Activated CD8-positive, alpha-beta T cell treated with anti-CD3 and anti-CD28 coated beads for 36 hours (primary cell): ENCODE data around the gene HM13. TPM values are rescaled to one million over a fixed set of nuclear protein-coding genes. Genes with fewer than 3 reads are reported as not detected.
"Not testable (repeated sequence)": the region's sequence is repeated elsewhere in the genome, so short reads cannot be mapped to it uniquely, and the experiment has no call there.

Experiments used
- ATAC-seq: fragments of 200-7000 bp; cut with Tn5 transposase; one replicate; pipeline ENCODE4 v1.10.0; 2021; ENCODE audit warnings: mild to moderate bottlenecking, moderate library complexity
- CTCF ChIA-PET: fragments of 350-600 bp; sonication (Branson Sonifier 250); formaldehyde crosslinking; loops from one replicate; lab custom pipeline; 2021; ENCODE audit warnings: antibody characterized with exemption; lab: Charles Lee
- POLR2A ChIA-PET: fragments of 350-600 bp; sonication (Branson Sonifier 250); formaldehyde crosslinking; loops from one replicate; lab custom pipeline; 2021; ENCODE audit warnings: antibody characterized with exemption; lab: Charles Lee
- DNase-seq: peaks from one replicate; pipeline ENCODE4 v3.0.0-alpha.2; 2020
- H3K27ac Mint-ChIP-seq: one replicate; pipeline ENCODE4 v1.8.0; 2021; ENCODE audit warnings: mild to moderate bottlenecking, mixed read lengths
- H3K27me3 Mint-ChIP-seq: one replicate; pipeline ENCODE4 v1.8.0; 2021; ENCODE audit warnings: mixed read lengths
- H3K36me3 Mint-ChIP-seq: one replicate; pipeline ENCODE4 v1.8.0; 2021; ENCODE audit warnings: low read depth, mixed read lengths
- H3K4me1 Mint-ChIP-seq: one replicate; pipeline ENCODE4 v1.8.0; 2021; ENCODE audit warnings: low read depth, mixed read lengths
- H3K4me3 Mint-ChIP-seq: one replicate; pipeline ENCODE4 v1.8.0; 2021; ENCODE audit warnings: mild to moderate bottlenecking, moderate library complexity, mixed read lengths
- H3K9me3 Mint-ChIP-seq: one replicate; pipeline ENCODE4 v1.8.0; 2021; ENCODE audit warnings: mixed read lengths
- intact Hi-C: fragments of 100-400 bp; cut with micrococcal nuclease; formaldehyde crosslinking; loops from one replicate; pipeline ENCODE4 v1.10.0; 2022
- total RNA-seq, 2 experiments: library from RNA; stranded (reverse); gene quantifications; one replicate each; pipeline ENCODE4 v1.2.3, GENCODE V29; 2021
- TF ChIP-seq, protein P1 (sequence below): fragments of 200-600 bp; IDR thresholded peaks from one replicate; pipeline ENCODE4 v1.8.0; 2022; ENCODE audit warnings: antibody characterized with exemption, mild to moderate bottlenecking

HM13 gene
- total RNA-seq, 2 experiments from 2014 or later: 91.6 to 95.5 TPM

DNA sequence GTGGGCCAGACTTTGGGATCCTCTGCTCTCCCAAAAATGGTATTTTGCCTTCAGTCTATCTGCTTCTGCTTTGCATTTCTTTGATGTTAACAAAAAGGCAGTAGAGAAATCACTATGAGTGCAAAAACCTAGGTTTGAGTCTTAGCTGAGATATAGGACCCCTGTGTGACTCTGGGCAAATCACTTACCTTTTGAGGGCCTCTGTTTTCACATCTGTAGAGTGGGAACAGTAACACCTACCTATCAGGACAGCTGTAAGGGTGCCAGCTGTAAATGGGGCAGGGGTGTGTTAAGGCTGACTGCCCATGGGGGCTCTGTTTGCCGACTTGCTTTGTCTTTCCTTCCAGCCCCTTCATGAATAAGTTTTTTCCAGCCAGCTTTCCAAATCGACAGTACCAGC, 30.4 kb downstream of the HM13 start:
- ChIA-PET POLR2A (no interaction called here), CTCF (interaction anchor here (0.6 to 4.9 kb wide), 4 partner anchors 16 to 68 kb away, joined by 3 to 31 read pairs (median 6); no protein-coding TSS in a partner anchor)
- peaks cover 41% of the 10 kb centered on the region for H3K4me1 Mint-ChIP-seq
- no peaks in the 10 kb centered on the region for H3K9me3 Mint-ChIP-seq
- DNase-seq (no peak), ATAC-seq (no peak)
- intact Hi-C loops: no loop called here
- H3K27me3 Mint-ChIP-seq: no peaks in the 10 kb centered on the region
- TF ChIP-seq, protein P1, sequence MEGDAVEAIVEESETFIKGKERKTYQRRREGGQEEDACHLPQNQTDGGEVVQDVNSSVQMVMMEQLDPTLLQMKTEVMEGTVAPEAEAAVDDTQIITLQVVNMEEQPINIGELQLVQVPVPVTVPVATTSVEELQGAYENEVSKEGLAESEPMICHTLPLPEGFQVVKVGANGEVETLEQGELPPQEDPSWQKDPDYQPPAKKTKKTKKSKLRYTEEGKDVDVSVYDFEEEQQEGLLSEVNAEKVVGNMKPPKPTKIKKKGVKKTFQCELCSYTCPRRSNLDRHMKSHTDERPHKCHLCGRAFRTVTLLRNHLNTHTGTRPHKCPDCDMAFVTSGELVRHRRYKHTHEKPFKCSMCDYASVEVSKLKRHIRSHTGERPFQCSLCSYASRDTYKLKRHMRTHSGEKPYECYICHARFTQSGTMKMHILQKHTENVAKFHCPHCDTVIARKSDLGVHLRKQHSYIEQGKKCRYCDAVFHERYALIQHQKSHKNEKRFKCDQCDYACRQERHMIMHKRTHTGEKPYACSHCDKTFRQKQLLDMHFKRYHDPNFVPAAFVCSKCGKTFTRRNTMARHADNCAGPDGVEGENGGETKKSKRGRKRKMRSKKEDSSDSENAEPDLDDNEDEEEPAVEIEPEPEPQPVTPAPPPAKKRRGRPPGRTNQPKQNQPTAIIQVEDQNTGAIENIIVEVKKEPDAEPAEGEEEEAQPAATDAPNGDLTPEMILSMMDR: no peak
- H3K27ac Mint-ChIP-seq: peak overlapping the region; percentile 83
- peaks cover 58% of the 10 kb centered on the region for H3K36me3 Mint-ChIP-seq
- H3K4me3 Mint-ChIP-seq: no peak overlapping the region

DNA sequence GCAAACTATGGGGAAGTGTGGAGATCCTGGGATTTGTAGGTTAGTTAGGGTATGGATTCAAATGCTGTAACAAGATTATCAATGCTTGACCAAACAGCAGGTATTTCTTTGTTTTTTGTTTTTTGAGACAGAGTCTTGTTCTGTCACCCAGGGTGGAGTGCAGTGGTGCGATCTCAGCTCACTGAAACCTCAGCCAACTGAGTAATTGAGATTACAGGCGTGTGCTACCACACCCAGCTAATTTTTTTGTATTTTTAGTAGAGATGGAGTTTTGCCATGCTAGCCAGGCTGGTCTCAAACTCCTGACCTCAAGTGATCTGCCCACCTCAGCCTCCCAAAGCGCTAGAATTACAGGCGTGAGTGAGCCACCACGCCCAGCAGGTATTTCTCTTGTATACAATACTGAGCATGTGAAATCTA, 31.4 kb downstream of the HM13 start:
- H3K4me3 Mint-ChIP-seq, POLR2A ChIA-PET, H3K27me3 Mint-ChIP-seq, H3K9me3 Mint-ChIP-seq, DNase-seq, ATAC-seq, intact Hi-C loops: not testable (repeated sequence)
- peak overlapping the region; percentile 57 for H3K27ac Mint-ChIP-seq
- CTCF ChIA-PET: interaction anchor here (2.0 to 4.9 kb wide), 3 partner anchors 15 to 67 kb away, joined by 8 to 31 read pairs (median 11); no protein-coding TSS in a partner anchor
- H3K36me3 Mint-ChIP-seq: peaks cover 62% of the 10 kb centered on the region
- H3K4me1 Mint-ChIP-seq: peaks cover 45% of the 10 kb centered on the region

DNA sequence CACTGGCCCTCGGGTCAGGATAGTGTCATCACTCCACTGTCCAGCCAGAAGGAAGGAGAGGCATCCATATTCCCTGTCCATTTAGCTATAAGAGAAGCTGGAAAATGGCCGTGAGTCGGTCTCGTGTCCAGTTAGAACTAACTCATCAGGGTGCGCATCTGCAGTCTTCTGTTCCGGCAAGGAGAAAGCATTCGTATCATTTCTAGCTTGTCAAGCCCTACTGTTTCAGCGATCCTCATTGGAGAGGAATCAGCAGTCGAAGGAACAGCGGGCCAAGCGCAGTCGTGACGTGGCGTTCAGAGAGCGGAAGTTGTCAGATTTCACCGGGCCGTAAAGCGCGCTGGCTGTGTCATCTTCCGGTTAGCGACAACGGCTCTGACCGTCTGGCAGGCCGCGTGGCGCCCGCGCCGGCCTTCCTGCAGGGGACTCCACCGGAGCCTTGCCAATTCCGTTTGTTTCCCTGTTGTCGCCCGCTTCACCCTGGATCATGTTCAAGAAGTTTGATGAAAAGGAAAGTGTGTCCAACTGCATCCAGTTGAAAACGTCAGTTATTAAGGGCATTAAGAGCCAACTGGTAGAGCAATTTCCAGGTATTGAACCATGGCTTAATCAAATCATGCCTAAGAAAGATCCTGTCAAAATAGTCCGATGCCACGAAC, 32.9 kb downstream of the HM13 start:
- CTCF ChIA-PET: interaction anchor here (1.0 to 4.9 kb wide), 4 partner anchors 13 to 66 kb away, joined by 4 to 31 read pairs (median 8); no protein-coding TSS in a partner anchor
- Mint-ChIP-seq H3K9me3 (no peaks in the 10 kb centered on the region), H3K4me1 (peaks cover 34% of the 10 kb centered on the region), H3K27ac (peak overlapping the region; percentile 97), H3K4me3 (peak overlapping the region; percentile 84), H3K36me3 (peaks cover 68% of the 10 kb centered on the region), H3K27me3 (no peaks in the 10 kb centered on the region)
- intact Hi-C loops: no loop called here
- POLR2A ChIA-PET: interaction anchor here (0.7 to 2.2 kb wide), 8 partner anchors 9 to 189 kb away, joined by 3 to 13 read pairs (median 4); no protein-coding TSS in a partner anchor
- peak; percentile 89 for DNase-seq
- TF ChIP-seq, protein P1: no peak
- ATAC-seq: peak; percentile 65

DNA sequence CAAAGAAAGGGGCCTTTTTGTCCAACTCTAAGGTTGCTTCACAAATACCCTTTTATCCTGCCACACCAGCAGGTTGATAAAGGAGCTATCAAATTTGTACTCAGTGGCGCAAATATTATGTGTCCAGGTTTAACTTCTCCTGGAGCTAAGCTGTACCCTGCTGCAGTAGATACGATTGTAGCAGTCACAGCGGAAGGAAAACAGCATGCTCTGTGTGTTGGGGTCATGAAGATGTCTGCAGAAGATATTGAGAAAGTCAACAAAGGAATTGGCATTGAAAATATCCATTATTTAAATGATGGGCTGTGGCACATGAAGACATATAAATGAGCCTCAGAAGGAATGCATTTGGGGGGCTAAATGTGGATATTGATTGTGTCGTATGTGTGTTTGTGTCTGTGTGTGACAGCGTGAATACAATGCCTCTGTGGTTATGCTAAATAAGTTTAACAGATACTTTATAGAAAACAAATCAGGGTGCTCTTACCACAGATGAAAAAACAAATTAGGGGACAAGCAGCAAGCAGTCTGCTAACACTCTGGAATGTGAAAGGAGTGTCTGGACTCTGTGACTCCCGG, 33.6 kb downstream of the HM13 start:
- Mint-ChIP-seq H3K9me3 (no peaks in the 10 kb centered on the region), H3K4me3 (peak overlapping the region; percentile 84), H3K27ac (peak overlapping the region; percentile 97), H3K36me3 (peaks cover 62% of the 10 kb centered on the region), H3K4me1 (peaks cover 28% of the 10 kb centered on the region), H3K27me3 (no peaks in the 10 kb centered on the region)
- POLR2A ChIA-PET: interaction anchor here (0.6 to 2.2 kb wide), 9 partner anchors 8 to 188 kb away, joined by 3 to 13 read pairs (median 3); no protein-coding TSS in a partner anchor
- CTCF ChIA-PET: interaction anchor here (0.9 to 4.9 kb wide), 5 partner anchors 11 to 22 kb away, joined by 3 to 31 read pairs (median 5); no protein-coding TSS in a partner anchor
- DNase-seq (no peak), ATAC-seq (no peak)
- intact Hi-C loops: no loop called here
- TF ChIP-seq, protein P1: no peak

DNA sequence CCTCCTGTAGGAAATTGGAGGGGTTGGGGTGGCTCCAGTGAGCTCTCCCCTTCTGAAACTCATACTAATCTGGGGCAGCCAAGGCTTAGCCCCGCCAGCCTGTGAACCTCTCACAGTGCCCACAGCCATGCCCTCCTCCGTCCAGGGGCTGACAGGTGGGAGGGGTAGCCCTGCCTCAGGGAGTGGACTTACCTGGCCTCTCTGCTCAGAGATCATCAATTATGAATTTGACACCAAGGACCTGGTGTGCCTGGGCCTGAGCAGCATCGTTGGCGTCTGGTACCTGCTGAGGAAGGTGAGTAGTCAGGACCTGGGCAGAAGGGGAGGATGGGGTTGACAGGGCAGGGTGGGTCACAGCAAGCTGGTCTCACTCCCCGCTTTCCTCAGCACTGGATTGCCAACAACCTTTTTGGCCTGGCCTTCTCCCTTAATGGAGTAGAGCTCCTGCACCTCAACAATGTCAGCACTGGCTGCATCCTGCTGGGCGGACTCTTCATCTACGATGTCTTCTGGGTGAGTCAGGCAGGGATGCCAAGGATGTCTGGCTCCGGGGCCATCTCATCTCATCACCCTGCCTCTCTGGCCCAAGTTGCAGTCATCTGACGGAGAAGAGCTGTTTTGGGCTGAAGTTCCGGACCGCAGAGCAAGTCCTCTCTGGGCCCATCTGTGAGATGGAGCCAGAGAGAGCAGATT, 34.7 kb downstream of the HM13 start:
- Mint-ChIP-seq H3K27ac (peak overlapping the region; percentile 97), H3K9me3 (no peaks in the 10 kb centered on the region), H3K36me3 (peaks cover 58% of the 10 kb centered on the region), H3K4me3 (peak overlapping the region; percentile 84), H3K27me3 (no peaks in the 10 kb centered on the region), H3K4me1 (peaks cover 22% of the 10 kb centered on the region)
- ChIA-PET POLR2A (interaction anchor here (0.6 to 2.2 kb wide), 6 partner anchors 11 to 63 kb away, joined by 3 to 13 read pairs (median 4); no protein-coding TSS in a partner anchor), CTCF (interaction anchor here (0.6 to 30.6 kb wide), 8 partner anchors 8 to 109 kb away, joined by 3 to 1008 read pairs (median 5); partner anchors contain the start of gene ID1)
- intact Hi-C loops: no loop called here
- TF ChIP-seq, protein P1: no peak
- no peak for ATAC-seq
- DNase-seq: no peak
